Measurements from ENCODE around the gene RAB6B. TPM values are rescaled to one million over a fixed set of nuclear protein-coding genes. Genes with fewer than 3 reads are reported as not detected.

RAB6B gene
- total and polyA plus RNA-seq, 2 of the 8 experiments (the other 6 are each of a cell fraction or from before 2014, with no cell fraction given): 7.9 to 15.6 TPM

DNA sequence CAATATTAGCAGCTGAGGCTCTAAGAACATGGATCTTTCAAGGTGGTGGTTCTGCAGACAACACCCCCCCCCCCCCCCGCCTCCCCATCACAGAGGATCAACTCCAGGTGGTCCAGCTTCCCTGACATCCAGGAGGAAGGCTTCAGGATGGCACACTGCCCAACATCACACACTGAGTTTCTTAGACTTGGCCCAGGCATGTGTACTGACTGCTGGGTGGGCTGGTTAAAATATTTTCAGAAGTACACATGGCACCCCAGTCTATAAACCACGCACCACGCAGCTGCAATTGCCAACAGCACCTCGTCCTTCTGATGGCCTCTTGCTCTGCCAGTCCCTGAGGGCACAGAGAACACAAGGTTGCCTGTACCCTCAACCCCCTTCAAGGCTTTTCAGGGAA, 68.0 kb downstream of the RAB6B start:
- Histone ChIP-seq H2AFZ (ENCODE audit: low read length) (no peak overlapping the region), H3K23me2 (ENCODE audit: low read depth, low read length) (no peaks in the 10 kb centered on the region; the same call in 1 of the 2 replicates)
- CTCF ChIA-PET (ENCODE audit: partially characterized antibody): interaction anchor here (1.0 to 7.9 kb wide), 2 partner anchors 9 to 384 kb away, joined by 3 to 75 read pairs; no protein-coding TSS in a partner anchor
- TF ChIP-seq ASH2L (IDR thresholded peaks at IDR 0.05; ENCODE audit: low read length): no peak
- TF ChIP-seq NANOG (IDR thresholded peaks at IDR 0.05; ENCODE audit: insufficient read depth, low read depth, low read length, poor library complexity, severe bottlenecking): no peak
- no peak for TF ChIP-seq BRCA1 (IDR thresholded peaks at IDR 0.05; ENCODE audit: low read depth, low read length)
- TF ChIP-seq POU5F1 (IDR thresholded peaks at IDR 0.05; ENCODE audit: low read depth, low read length): no peak
- TF ChIP-seq GABPA (IDR thresholded peaks at IDR 0.05; ENCODE audit: borderline replicate concordance, insufficient read depth, low read length): no peak
- TF ChIP-seq KDM1A (IDR thresholded peaks at IDR 0.05; ENCODE audit: borderline replicate concordance, low read length): no peak
- no peak for TF ChIP-seq CBX8 (IDR thresholded peaks at IDR 0.05; ENCODE audit: borderline replicate concordance, low read depth, low read length)
- no peak for TF ChIP-seq RNF2 (IDR thresholded peaks at IDR 0.05; ENCODE audit: borderline replicate concordance, low read depth, low read length, missing control alignments, poor library complexity, severe bottlenecking)
- TF ChIP-seq, protein P1, sequence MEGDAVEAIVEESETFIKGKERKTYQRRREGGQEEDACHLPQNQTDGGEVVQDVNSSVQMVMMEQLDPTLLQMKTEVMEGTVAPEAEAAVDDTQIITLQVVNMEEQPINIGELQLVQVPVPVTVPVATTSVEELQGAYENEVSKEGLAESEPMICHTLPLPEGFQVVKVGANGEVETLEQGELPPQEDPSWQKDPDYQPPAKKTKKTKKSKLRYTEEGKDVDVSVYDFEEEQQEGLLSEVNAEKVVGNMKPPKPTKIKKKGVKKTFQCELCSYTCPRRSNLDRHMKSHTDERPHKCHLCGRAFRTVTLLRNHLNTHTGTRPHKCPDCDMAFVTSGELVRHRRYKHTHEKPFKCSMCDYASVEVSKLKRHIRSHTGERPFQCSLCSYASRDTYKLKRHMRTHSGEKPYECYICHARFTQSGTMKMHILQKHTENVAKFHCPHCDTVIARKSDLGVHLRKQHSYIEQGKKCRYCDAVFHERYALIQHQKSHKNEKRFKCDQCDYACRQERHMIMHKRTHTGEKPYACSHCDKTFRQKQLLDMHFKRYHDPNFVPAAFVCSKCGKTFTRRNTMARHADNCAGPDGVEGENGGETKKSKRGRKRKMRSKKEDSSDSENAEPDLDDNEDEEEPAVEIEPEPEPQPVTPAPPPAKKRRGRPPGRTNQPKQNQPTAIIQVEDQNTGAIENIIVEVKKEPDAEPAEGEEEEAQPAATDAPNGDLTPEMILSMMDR (IDR thresholded peaks at IDR 0.05; ENCODE audit: control extremely low read depth in 1 of 3, insufficient read depth in 1 of 3, low read depth in 1 of 3, low read length in 3 of 3): no peak
- TF ChIP-seq, protein P2, sequence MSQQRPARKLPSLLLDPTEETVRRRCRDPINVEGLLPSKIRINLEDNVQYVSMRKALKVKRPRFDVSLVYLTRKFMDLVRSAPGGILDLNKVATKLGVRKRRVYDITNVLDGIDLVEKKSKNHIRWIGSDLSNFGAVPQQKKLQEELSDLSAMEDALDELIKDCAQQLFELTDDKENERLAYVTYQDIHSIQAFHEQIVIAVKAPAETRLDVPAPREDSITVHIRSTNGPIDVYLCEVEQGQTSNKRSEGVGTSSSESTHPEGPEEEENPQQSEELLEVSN (IDR thresholded peaks at IDR 0.05): no peak

More for the DNA sequence above, 68.0 kb downstream of the RAB6B start:
- H2BK20ac ChIP-seq (ENCODE audit: low read length): no peak overlapping the region
- 89% methylated on average over 4 of the region's 4 CpGs; no CpG with 5 or more reads in 1 of the 2 experiments for WGBS, 2 experiments (ENCODE audit: extremely low coverage in 1 of 2, insufficient coverage in 1 of 2, insufficient read length in 1 of 2, insufficient replicate concordance in 2 of 2, low coverage in 1 of 2, low lambda C conversion rate in 2 of 2, missing lambda C conversion rate in 1 of 2)
- H3K56ac ChIP-seq (replicated peaks; ENCODE audit: insufficient read length, low read depth, low read length): no peak overlapping the region
- no peaks in the 10 kb centered on the region for H3K9me3 ChIP-seq (ENCODE audit: insufficient read depth in 2 of 2, low read depth in 1 of 2, low read length in 1 of 2)
- H3K79me2 ChIP-seq (ENCODE audit: control insufficient read depth in 1 of 2, insufficient read depth in 2 of 2, low read length in 2 of 2): no peaks in the 10 kb centered on the region
- no peak overlapping the region for H2BK120ac ChIP-seq (replicated peaks; ENCODE audit: low read depth, low read length)
- H2AK5ac ChIP-seq (ENCODE audit: low read depth, low read length): no peak overlapping the region
- H3K4ac ChIP-seq (replicated peaks; ENCODE audit: insufficient read length, low read depth, low read length): no peak overlapping the region
- H4K8ac ChIP-seq (ENCODE audit: extremely low read depth, insufficient read depth, low read length): no peak overlapping the region
- H2BK12ac ChIP-seq (ENCODE audit: low read depth, low read length): no peak overlapping the region
- no peak overlapping the region for H3K4me2 ChIP-seq (ENCODE audit: insufficient read depth in 1 of 2, low read depth in 2 of 2, low read length in 2 of 2)
- no peak overlapping the region for H3K23ac ChIP-seq (ENCODE audit: insufficient read length)
- H3K9ac ChIP-seq (replicated peaks in 1 of 4; ENCODE audit: extremely low read depth in 1 of 4, low read depth in 3 of 4, low read length in 3 of 4): no peak overlapping the region
- no peak overlapping the region for H3K18ac ChIP-seq (ENCODE audit: extremely low read depth, low read length)
- no peak overlapping the region for H4K5ac ChIP-seq (ENCODE audit: insufficient read length, low read depth, low read length)
- no peak overlapping the region for H4K91ac ChIP-seq (replicated peaks; ENCODE audit: insufficient read length, low read length)
- no peaks in the 10 kb centered on the region; the same call in 1 of the 2 replicates for H3K79me1 ChIP-seq (ENCODE audit: low read depth, low read length)
- H3K36me3 ChIP-seq (ENCODE audit: control insufficient read depth in 2 of 4, insufficient read depth in 4 of 4, low read length in 3 of 4): peaks cover 0 to 6% (median 4%) of the 10 kb centered on the region in 4 experiments; a peak in 5 of 8 replicates
- POLR2A ChIA-PET (ENCODE audit: partially characterized antibody): interaction anchor here (1.3 kb wide), 1 partner anchor 10 kb away, joined by 4 read pairs; no protein-coding TSS in a partner anchor
- no peaks in the 10 kb centered on the region for H3K27me3 ChIP-seq (replicated peaks in 1 of 4; ENCODE audit: control insufficient read depth in 3 of 4, extremely low read depth in 1 of 4, insufficient read depth in 3 of 4, low read length in 3 of 4)
- DNase-seq (ENCODE audit: low read depth in 1 of 2, low spot score in 2 of 2) (no peak), FAIRE-seq (no peak)
- no peak overlapping the region for H3K14ac ChIP-seq (ENCODE audit: insufficient read length)
- H3K4me3 ChIP-seq (ENCODE audit: extremely low read depth in 1 of 4, insufficient read depth in 2 of 4, low read depth in 3 of 4, low read length in 4 of 4): no peak overlapping the region
- no peaks in the 10 kb centered on the region for H3K4me1 ChIP-seq (replicated peaks in 1 of 4; ENCODE audit: control insufficient read depth in 3 of 4, insufficient read depth in 4 of 4, low read length in 3 of 4)
- peaks cover 0 to 1% of the 10 kb centered on the region in 2 experiments for H4K20me1 ChIP-seq (replicated peaks in 1 of 2; ENCODE audit: control insufficient read depth in 1 of 2, insufficient read depth in 2 of 2, low read length in 2 of 2)
- no peak overlapping the region for H2BK15ac ChIP-seq (ENCODE audit: low read length)
- no peak overlapping the region for H3K27ac ChIP-seq (ENCODE audit: low read depth, low read length)
- H2BK5ac ChIP-seq (ENCODE audit: low read depth, low read length): no peak overlapping the region

Measured in H1 (cell line).